Endothelial cell of umbilical vein (primary cell): ENCODE data around the gene POU2F3.

Source experiments
- EZH2 ChIP-seq: IDR thresholded peaks from 2 replicates; pipeline ENCODE4 v1.6.1; 2012; ENCODE audit warnings: borderline replicate concordance, low read depth, mild to moderate bottlenecking, moderate library complexity, low read length, inconsistent platforms; ENCODE audit not compliant: severe bottlenecking
- FOS ChIP-seq: IDR thresholded peaks from 2 replicates; pipeline ENCODE4 v1.6.1; 2011; ENCODE audit warnings: mild to moderate bottlenecking, low read length, moderate library complexity, borderline replicate concordance; ENCODE audit not compliant: insufficient read depth
- JUN ChIP-seq: IDR thresholded peaks from 2 replicates; pipeline ENCODE4 v1.6.1; 2011; ENCODE audit warnings: borderline replicate concordance, low read depth; ENCODE audit not compliant: insufficient read length, insufficient read depth
- POLR2A ChIP-seq: IDR thresholded peaks from 2 replicates; pipeline ENCODE4 v1.6.1; 2012; ENCODE audit warnings: low read depth, mild to moderate bottlenecking, control low read depth, low read length
- POLR2AphosphoS5 ChIP-seq: IDR thresholded peaks from 2 replicates; pipeline ENCODE4 v1.6.1; 2012; ENCODE audit warnings: low read depth, mild to moderate bottlenecking, control low read depth, low read length, moderate library complexity; ENCODE audit not compliant: insufficient read depth
- TF ChIP-seq, protein P1 (sequence below), 2 donors: IDR thresholded peaks; 1 replicate in 1 of 2; 2 replicates in 1 of 2; pipeline ENCODE4 v1.5.1; 2011; ENCODE audit warnings: low read length in 2 of 2, mild to moderate bottlenecking in 2 of 2, moderate library complexity in 2 of 2, control low read depth in 1 of 2, inconsistent platforms in 1 of 2, low read depth in 1 of 2; ENCODE audit not compliant: insufficient read depth in 1 of 2; ENCODE audit errors: extremely low read depth in 1 of 2

DNA sequence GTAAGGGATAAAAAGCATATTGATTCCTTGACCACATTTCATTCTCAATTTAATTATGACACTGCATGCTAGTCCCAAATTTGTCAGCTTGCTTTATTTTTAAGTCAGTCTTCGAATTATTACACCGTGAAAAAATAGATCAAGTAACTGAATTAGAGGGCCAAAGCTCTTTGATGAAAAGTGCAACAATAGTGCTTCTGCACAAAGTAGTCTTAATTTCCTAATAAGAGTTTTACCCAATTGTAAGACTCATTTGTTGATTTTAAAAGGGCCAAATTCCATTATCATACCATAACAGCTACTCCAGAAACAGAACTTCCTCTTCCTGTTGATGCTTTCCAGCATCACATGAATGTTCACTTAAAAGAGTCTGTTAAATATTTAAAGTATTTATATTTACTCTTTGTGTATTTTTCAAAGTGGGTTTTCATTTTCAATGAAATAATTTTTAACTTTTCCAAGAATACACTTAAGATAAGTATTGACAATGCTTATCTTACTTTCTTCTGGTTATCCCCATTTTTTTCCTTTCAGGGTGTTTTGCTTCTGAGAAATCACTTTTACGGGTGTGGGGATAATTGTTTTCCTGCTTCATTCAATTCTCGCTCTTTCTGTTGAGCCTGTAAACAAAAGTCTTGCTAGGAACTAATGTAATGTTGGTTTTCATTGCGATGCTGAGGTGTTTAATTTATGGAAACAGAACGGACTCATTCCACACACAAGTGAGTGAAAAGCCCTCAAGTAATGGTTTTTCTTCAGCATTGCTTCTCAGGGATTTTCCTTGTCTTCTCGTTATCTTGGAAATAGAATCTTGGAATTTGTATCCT lies 98.4 kb downstream of the POU2F3 start:
- TF ChIP-seq, protein P1, sequence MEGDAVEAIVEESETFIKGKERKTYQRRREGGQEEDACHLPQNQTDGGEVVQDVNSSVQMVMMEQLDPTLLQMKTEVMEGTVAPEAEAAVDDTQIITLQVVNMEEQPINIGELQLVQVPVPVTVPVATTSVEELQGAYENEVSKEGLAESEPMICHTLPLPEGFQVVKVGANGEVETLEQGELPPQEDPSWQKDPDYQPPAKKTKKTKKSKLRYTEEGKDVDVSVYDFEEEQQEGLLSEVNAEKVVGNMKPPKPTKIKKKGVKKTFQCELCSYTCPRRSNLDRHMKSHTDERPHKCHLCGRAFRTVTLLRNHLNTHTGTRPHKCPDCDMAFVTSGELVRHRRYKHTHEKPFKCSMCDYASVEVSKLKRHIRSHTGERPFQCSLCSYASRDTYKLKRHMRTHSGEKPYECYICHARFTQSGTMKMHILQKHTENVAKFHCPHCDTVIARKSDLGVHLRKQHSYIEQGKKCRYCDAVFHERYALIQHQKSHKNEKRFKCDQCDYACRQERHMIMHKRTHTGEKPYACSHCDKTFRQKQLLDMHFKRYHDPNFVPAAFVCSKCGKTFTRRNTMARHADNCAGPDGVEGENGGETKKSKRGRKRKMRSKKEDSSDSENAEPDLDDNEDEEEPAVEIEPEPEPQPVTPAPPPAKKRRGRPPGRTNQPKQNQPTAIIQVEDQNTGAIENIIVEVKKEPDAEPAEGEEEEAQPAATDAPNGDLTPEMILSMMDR (IDR thresholded peaks at IDR 0.05; ENCODE audit: extremely low read depth in 1 of 2, insufficient read depth in 1 of 2, low read depth in 1 of 2, low read length in 2 of 2) = no peak
- TF ChIP-seq POLR2A = peak; percentile 20
- TF ChIP-seq POLR2AphosphoS5 = no peak
- TF ChIP-seq FOS = no peak
- no peak for TF ChIP-seq EZH2
- TF ChIP-seq JUN = peak; percentile 2
